Measurements from ENCODE around the gene IFNL1.

The IFNL1 gene

GRCh38 chr19:39296055-39296645 lies at the start of gene IFNL1:
IFNL1 (plus strand) TSS chr19:39296407; CDS start chr19:39296422, 15 bp downstream.
- H3K4me3 ChIP-seq (ENCODE audit: low read depth, low read length): no peak within 1 kb of the TSS
- DNase-seq (ENCODE audit: low read depth): no peak
- no peak for TF ChIP-seq CTCF (IDR thresholded peaks at IDR 0.05; ENCODE audit: control insufficient read depth, extremely low read depth, insufficient read depth)

GRCh38 chr19:39246951-39247669 lies 49.1 kb upstream of the IFNL1 start:
- DNase-seq (ENCODE audit: low read depth): no peak
- no peak for TF ChIP-seq CTCF (IDR thresholded peaks at IDR 0.05; ENCODE audit: control insufficient read depth, extremely low read depth, insufficient read depth)

GRCh38 chr19:39247701-39248664 lies 48.2 kb upstream of the IFNL1 start:
- TF ChIP-seq CTCF (IDR thresholded peaks at IDR 0.05; ENCODE audit: control insufficient read depth, extremely low read depth, insufficient read depth): no peak
- no peak for DNase-seq (ENCODE audit: low read depth)
- no peak overlapping the region for H3K4me3 ChIP-seq (ENCODE audit: low read depth, low read length)

More at GRCh38 chr19:39246951-39247669, 49.1 kb upstream of the IFNL1 start:
- H3K4me3 ChIP-seq (ENCODE audit: low read depth, low read length): no peak overlapping the region

GRCh38 chr19:39248806-39249205 lies 47.4 kb upstream of the IFNL1 start, which contains the start of gene IFNL4:
IFNL4 (minus strand) TSS chr19:39248856.
- no peak for DNase-seq (ENCODE audit: low read depth)
- no peak within 1 kb of the TSS for H3K4me3 ChIP-seq (ENCODE audit: low read depth, low read length)
- no peak for TF ChIP-seq CTCF (IDR thresholded peaks at IDR 0.05; ENCODE audit: control insufficient read depth, extremely low read depth, insufficient read depth)

- DNase-seq (ENCODE audit: low read depth): no peak
- H3K4me3 ChIP-seq (ENCODE audit: low read depth, low read length): no peak overlapping the region
- no peak for TF ChIP-seq CTCF (IDR thresholded peaks at IDR 0.05; ENCODE audit: control insufficient read depth, extremely low read depth, insufficient read depth)
Observed at GRCh38 chr19:39251081-39251480, 45.1 kb upstream of the IFNL1 start.

- no peak for DNase-seq (ENCODE audit: low read depth)
- TF ChIP-seq CTCF (IDR thresholded peaks at IDR 0.05; ENCODE audit: control insufficient read depth, extremely low read depth, insufficient read depth): no peak
- H3K4me3 ChIP-seq (ENCODE audit: low read depth, low read length): no peak overlapping the region
Observed at GRCh38 chr19:39251846-39252245, 44.4 kb upstream of the IFNL1 start.

Measured in LNCaP clone FGC (cell line).